GM21619 (cell line): ENCODE data around the gene GPATCH2.
"Not testable (repeated sequence)": the region's sequence is repeated elsewhere in the genome, so short reads cannot be mapped to it uniquely, and the experiment has no call there.

Experiments
- ATAC-seq: cut with Tn5 transposase; IDR thresholded peaks from one replicate; pipeline ENCODE4 v1.9.1; 2021; ENCODE audit not compliant: unreplicated experiment

The GPATCH2 gene

DNA sequence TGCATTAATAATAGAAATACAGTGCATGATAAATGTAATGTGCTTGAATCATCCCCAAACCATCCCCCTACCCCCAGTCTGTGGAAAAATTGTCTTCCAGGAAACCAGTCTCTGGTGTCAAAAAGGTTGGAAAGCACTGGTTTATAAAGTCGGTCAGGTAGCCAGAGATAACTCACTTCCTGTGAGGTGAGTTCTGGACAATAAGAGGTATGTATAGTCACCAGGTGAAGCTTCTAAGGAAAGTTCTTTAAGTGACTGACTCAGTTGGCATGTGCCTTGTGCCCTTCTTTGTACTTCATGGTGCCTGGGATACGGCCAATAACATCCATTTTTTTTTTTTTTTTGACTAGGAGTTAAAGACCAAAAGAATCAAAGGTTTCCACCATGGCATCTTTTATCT is 103.7 kb downstream of the GPATCH2 start:
- no peak for ATAC-seq

DNA sequence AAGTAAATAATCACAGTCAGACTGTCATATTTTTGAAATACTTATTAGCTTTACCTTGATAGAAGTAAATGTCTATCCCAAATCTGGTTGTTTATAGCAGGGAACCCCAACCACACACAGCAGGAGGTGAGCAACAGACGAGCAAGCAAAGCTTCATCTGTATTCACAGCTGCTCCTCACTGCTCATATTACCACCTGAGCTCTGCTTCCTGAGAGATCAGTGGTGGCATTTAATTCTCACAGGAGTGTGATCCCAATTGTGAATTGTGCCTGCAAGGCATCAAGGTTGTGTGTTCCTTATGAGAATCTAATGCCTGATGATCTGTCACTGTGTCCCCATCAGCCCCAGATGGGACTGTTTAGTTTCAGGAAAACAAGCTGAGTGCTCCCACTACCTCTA is 104.3 kb downstream of the GPATCH2 start:
- no peak for ATAC-seq

DNA sequence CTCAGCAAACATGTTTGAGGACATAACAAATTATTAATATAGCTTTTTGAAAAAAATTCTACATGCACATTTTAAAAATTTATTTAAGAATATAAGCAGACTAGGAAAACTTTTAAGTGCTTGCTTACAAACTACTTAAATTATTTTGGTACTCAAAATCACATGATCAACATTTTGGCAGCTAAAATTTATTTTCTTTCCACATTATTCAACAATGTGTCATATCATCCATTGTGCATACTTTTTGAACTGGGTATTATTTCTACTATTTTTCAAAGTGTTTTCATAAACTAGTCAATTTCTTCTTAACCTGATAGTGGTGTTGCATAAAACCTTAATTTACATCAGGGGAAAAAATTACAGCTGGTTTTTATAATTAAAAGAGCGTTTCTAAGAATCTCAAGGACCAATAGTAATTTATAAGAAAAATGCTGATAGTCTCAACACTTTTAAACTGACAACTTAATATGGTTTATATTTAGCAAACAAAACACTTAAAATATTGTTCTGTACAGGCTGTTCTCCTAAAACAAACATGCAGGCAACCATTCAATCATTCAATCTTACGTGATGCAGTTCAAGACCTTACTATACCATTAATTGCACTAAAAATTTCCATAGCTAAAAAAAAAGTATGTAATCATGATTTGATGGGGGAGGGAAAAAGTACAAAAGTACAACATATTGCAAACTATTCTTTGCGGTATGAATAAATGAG is 105.0 kb downstream of the GPATCH2 start:
- no peak for ATAC-seq

DNA sequence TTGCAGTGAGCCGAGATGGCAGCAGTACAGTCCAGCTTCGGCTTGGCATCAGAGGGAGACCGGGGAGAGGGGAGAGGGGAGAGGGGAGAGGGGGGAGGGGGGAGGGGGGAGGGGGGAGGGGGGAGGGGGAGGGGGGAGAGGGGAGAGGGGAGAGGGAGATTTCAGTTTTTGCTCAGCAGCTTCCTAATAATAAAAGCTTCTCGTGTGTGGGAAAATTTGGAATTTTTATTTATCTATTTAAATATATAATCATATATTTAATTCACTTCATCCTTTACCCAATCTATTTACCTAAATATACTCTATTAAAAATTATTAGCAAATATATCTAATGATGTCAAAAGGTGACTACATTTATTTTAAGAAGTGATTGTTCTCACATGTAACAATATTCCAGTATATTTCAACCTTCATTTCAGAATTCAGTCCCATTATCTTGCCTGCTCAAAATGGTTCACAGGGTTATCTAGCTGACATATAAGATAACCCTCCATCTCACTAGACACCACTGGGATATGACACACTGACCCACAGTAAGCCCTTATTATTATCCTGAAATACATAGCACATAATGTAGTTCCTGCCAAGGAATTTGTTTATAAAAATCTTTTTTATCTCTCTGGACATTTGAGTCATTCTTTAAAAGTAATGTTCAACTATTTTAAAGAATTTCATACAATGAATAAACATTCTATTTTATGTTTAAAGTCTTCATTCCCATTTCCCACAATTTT is 105.9 kb downstream of the GPATCH2 start:
- no peak for ATAC-seq

DNA sequence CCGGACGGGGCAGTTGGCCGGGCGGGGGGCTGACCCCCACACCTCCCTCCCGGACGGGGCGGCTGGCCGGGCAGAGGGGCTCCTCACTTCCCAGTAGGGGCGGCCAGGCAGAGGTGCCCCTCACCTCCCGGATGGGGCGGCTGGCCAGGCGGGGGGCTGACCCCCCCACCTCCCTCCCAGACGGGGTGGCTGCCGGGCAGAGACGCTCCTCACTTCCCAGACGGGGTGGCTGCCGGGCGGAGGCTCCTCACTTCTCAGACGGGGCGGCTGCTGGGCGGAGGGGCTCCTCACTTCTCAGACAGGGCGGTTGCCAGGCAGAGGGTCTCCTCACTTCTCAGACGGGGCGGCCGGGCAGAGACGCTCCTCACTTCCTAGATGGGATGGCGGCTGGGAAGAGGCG is 107.0 kb downstream of the GPATCH2 start:
- not testable (repeated sequence) for ATAC-seq

DNA sequence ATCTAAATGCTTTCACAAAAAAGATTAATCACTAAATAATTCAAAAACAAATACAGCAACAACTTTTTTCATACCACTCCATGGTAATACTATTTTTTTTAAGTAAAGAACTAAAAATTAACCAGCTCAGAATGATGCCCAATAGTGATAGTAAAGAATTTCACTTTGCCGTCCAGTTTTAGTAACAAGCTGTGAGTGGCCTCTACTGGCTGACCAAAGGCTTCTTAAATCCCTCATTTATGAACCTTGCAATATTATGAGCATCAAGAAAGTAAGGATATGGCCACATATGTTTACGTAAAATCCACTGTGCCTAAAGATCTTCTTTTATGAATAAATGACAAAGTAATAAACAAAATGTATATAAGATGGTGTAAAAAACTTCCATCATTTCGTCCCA is 108.6 kb downstream of the GPATCH2 start:
- ATAC-seq = no peak

DNA sequence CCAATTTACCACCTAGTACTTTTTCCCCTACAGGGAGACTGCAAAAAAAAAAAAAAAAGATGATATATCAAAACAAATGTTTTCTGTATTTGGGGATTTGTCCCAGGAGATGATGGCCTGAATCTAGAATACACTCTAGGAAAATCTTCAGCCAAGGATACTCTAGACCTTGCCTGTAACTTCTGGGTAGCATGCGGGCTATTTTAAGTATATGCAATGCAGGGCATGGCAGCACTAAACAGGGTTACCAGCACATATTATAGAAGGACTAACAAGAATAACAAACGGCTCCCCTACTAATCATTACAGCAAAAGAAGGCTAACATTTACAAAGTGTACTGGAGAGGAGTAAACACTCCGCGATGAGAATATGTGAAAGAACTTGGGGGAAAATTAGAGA is 109.6 kb downstream of the GPATCH2 start:
- no peak for ATAC-seq

DNA sequence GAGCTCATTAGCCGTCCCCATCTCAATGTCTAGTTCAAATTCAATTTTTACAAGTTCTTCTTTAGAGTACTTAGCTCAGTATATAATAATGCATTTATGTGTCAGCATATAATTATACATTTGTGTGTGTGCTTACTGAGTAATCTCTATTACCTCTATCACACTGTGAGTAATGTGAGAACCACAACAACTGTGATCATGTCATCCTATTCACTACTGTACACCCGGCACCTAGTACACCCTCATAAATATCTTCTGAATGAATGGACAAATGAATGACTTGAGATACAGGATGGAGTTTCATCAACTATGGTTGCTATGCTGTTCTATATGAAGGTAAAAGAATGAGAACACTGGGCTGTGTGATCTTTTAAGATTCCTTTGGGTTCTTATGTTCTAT is 124.0 kb downstream of the GPATCH2 start:
- no peak for ATAC-seq

DNA sequence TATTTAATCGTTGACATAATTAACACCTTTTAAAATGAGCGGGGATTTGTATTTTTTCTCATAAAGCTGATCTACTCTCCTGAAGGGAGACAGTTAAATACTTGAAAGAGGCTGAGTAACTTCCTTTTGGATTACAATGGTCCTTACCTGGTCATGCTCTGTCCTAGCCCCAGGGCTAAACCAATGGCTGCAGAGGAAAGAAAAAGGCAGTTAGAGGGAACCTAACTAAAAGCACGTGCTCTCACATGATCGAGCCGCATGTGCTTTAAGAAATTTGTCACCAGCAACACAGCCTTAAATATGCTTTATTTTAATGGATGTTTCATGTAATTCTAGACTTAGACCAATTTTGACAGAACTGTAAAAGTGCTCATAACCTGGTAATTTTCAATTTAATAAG is 132.7 kb downstream of the GPATCH2 start:
- ATAC-seq = no peak

DNA sequence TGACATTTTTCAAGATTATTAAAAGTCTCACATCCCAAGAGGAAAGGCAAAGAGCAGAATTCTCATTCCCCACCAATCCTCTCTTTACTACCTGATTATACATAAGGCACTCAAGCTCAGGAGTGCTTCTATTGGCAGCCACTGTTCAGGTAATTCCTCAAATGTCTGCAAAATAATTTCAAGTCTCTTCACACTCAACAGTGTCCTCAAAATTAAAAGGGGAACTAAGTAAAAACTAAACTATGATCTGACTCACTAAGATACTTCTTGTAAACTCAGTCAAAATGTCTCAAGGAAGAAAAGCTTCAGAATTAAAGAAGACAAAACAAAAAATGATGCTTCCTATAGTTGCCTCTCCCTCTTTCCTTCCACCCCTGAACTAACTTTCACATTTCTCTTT is 135.6 kb downstream of the GPATCH2 start:
- ATAC-seq = peak; percentile 92

DNA sequence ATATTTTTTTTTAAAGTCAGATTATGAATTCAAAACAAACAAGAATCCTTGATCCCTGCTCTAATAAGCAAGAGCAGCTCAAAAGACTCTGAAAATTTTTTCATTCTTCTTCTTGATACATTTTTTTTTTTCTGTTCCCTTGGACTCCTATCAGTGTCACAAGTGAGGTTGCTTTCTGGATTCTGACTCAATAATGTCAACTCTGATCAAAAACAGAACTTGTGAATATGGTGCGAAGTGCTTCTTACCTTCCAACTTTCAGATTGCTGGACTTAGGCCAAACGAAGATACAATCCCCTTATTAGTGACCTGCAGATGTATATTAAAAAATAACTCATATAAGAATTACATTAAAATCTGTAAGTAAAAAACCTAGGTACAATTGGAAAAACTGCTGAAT is 136.1 kb downstream of the GPATCH2 start:
- peak; percentile 67 for ATAC-seq

DNA sequence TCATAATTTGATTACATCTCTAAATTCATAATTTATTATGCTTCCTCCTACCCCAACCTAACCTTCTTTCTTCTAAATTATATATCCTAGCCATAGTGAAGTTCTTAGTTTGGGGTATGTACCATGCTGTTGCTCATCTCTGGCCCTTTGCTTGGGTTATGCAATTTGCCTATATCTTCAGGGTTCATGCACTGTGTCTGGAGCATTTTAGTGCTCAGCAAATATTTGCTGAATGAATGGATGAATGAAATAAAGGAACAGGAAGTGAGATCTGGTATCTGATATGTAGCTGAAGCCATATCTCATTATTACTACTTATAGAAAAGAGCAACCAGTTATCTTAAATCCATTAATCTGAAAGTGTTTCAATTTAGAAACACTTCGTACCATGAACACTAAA is 137.6 kb downstream of the GPATCH2 start:
- ATAC-seq = no peak

DNA sequence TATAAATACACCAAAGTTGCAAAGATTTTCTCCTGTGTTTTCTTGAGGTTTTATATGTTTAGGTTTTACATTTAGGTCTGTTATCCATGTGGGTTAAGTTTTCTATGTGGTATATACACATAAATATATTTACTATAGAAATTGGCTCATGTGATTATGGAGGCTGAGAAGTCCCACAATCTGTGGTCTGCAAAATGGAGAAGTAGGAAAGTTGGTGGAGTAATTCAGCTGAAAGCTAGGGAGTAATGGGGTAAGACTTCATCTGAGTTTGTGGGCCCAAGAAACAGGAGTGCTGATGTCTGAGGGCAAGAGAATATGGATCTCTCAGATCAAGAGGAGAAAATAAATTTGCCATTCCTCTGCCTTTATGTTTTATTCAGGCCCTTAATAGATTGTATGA is 146.0 kb downstream of the GPATCH2 start:
- no peak for ATAC-seq

DNA sequence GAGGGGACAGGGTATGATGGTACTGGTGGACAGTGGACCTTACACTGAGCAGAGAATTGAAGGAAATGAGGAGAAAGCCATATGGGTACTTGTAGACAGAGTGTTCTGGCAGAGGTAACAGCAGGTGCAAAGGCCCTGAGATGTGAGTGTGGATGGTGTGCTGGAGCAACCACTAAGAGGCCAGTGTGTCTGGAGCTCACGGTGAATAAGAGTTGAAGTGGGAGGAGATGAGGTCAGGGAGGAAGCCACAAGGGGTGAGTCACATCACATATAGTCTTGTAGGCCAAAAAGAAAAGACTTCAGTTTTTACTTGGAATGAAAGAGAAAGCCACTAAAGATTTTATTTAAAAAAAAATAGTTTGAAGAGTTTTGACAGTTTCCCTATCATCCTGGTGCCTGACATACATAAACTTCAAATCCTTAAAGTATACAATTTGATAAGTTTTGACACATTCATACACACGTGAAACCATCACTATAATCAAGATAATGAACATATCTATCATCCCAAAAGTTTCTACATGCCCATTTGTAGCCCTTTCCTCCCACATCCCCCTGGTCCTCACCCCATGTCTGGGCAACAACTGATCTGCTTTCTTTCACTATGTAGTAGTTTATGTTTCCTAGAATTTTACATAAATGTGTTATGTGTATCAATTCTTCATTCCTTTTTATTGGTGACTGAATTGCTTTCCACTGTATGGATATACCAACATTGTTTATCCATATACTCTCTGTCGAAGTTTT is 148.4 kb downstream of the GPATCH2 start:
- ATAC-seq = peak; percentile 100

DNA sequence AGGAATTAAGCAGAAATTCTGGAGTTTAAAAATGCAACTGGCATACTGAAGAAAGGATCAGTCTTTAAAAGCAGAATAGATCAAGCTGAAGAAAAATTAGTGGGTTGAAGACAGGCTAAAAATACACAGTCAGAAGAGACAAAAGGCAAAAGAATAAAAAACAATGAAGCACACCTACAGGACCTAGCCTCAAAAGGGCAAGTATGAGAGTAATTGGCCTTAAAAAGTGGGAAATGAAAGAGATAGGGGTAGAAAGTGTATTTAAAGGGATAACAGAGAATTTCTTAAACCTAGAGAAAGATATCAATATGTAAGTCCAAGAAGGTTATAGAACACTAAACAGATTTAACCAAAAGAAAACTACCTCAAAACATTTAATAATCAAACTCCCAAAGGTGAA is 152.4 kb downstream of the GPATCH2 start:
- no peak for ATAC-seq

DNA sequence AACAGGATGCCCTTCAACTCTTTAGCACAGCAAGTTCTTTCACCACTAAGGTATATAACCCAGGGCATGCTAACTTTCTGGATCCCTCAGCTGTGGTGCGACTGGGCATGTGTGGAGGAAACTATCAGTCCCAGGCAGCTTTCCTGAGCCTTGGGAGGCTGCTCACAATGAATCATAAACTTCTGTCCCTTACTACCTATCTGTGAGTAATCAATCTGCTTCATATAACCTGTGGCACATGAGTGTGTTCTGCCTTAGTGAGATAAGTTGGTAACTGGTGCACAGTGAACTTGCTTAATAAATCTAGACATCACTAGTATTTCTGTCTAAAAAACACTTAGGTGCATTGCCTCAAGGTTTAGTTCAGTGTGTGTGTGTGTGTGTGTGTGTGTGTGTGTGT is 158.0 kb downstream of the GPATCH2 start:
- no peak for ATAC-seq

DNA sequence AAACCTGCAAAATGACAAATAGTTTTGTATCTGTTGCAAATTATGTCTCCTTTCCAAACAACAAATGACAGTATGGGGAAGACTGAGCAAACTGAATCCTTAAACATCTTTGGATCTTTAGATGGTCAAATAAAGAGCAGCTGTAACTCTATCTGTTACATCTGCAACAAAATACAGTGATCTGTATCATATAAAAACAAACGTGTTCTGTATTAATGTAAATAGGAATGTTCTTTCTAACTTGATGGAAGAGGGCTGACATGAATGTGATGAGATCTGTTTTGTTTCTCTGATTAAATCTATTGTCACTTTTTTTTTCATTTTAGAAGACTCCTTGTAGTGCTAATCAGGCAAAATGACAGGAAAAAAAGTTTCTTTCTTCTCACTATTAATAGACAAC is 159.5 kb downstream of the GPATCH2 start:
- ATAC-seq = no peak

DNA sequence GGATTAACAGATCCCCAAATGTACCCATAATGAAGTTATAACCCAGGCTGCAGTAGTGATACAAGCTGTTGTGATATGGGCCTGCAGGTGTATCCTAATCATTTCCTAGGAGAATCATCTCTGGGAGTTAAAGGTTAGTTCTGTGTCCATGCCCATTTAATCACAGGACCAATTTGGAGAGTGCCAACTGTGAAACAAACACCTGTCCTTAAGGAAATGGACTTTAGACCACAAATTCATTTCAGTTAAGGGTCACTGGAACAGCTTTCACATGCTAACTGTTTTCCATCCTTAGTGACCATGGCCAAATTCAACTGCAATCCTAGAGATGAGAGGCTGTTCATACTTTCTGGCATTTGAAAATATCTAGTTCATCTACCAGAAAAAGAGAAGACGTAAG is 160.9 kb downstream of the GPATCH2 start:
- ATAC-seq = no peak

DNA sequence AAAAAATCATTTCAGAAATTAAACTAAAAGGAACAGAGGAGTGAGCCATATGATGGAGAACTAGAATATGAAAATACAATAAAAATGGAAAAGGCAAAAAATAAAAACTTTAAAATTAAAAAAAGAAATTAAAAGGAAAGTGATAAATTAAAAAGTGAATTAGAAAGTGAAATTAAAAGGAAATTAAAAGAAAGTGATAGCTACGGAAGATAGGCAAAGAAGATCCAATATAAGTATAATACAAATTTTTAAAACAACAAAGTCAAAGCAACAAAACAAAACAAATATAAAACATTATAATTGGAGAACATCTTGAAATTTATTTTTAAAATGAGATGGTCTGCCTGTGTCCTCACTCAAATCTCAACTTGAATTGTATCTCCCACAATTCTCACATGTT is 165.8 kb downstream of the GPATCH2 start:
- ATAC-seq = no peak

DNA sequence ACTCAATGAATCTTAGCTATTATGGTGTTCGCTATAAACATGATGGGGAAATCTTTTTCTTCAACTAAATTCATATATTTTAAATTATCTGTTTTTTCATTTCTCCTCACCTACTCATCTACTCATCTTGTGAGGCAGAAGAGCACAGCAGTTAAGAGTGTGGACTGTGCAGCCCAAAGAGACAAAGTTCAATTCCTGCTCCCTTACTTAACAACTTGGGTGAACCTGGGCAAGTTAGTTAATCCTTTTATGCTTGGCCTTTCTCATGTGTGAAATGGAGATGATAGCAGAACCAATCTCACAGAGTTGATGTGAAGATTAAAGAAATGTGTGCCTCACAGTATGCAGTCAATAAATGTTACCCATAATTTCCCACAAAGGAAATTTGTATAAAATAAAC is 168.2 kb downstream of the GPATCH2 start:
- ATAC-seq = no peak

DNA sequence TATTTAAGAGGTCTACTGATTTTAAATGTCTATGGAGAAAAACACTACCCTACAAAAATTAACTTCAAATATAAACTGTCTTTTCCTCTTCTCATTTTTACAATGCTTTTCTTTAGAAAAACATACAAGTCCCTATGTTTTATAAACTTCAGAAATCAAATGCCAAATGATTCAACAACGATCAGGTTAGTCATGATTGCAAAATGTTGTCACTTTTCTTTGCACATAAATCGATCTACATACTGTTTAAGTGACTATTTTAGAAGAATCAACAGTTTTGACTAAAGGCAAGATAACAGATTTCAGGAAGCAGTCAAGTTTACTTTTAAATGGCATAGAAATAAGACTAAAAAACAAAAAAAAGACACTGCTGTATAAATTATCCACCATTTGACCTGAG is 168.7 kb downstream of the GPATCH2 start:
- ATAC-seq = no peak

DNA sequence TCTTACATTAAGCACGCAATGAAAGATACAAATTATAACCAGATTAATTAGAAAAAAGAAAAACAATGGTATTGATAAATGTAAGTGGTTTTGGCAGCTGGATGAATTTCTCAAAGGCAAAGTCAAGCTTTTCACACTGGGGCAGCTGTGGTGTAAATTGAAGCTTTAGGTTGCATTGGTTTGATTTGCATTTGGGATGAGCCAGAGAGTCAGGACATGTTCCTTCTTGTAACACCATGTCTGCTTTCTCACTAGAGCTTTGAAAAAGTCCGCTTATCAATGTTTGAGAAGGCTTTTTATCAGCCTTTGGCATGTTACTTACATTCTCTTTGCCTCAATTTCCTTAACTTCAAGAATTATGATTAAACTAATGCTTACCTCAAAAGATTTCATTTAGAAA is 173.9 kb downstream of the GPATCH2 start:
- no peak for ATAC-seq
